C4-2B (cell line): ENCODE data around the gene GALR3.
A peak's percentile ranks its signal among the peaks of the same experiment; 100 is the strongest.

ENCODE experiments used
- H3K27ac ChIP-seq: fragments of 450-650 bp; 2 replicates; pipeline ENCODE4 v1.5.1; 2017
- ZFX ChIP-seq: fragments of 450-650 bp; IDR thresholded peaks from 2 replicates; pipeline ENCODE4 v1.6.1; 2017
- TF ChIP-seq, protein P1 (sequence below): fragments of 450-650 bp; conservative IDR thresholded peaks from 2 replicates; pipeline ENCODE4 v1.5.1; 2017; ENCODE audit warnings: mild to moderate bottlenecking

The GALR3 gene

DNA sequence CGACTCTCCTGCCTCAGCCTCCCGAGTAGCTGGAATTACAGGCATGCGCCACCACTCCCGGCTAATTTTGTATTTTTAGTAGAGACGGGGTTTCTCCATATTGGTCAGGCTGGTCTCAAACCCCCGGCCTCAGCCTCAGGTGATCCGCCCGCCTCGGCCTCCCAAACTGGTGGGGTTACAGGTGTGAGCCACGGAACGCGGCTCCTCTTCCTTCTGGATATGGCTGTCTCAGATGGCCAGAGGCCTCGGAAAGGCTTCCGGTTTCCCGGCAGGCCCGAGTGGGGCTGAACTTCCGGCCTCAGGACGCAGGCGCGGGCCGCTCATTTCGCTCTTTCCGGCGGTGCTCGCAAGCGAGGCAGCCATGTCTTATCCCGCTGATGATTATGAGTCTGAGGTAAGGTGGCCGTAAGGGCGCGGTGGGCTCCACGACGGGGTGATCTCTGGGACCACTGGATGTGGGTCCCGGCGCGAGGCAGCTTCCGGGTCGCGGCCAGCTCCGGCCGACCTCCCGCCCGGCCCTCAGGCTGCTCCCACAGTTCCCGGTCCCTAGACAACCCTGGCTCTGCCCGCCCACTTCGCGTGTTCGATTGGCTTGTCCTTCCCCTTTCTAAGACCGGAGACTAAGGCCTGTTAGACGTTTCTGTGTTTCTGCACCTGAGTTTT, 26.0 kb downstream of the GALR3 start, which contains the start of gene EIF3L:
EIF3L (plus strand) TSS at position 331 of the 663 bp plus-strand sequence; CDS start at position 362, 31 bp downstream.
- peak within 1 kb of the TSS; percentile 97 for H3K27ac ChIP-seq
- TF ChIP-seq ZFX, result peak; percentile 40; the same call in 1 of the 2 replicates
- TF ChIP-seq, protein P1, sequence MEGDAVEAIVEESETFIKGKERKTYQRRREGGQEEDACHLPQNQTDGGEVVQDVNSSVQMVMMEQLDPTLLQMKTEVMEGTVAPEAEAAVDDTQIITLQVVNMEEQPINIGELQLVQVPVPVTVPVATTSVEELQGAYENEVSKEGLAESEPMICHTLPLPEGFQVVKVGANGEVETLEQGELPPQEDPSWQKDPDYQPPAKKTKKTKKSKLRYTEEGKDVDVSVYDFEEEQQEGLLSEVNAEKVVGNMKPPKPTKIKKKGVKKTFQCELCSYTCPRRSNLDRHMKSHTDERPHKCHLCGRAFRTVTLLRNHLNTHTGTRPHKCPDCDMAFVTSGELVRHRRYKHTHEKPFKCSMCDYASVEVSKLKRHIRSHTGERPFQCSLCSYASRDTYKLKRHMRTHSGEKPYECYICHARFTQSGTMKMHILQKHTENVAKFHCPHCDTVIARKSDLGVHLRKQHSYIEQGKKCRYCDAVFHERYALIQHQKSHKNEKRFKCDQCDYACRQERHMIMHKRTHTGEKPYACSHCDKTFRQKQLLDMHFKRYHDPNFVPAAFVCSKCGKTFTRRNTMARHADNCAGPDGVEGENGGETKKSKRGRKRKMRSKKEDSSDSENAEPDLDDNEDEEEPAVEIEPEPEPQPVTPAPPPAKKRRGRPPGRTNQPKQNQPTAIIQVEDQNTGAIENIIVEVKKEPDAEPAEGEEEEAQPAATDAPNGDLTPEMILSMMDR, result no peak

DNA sequence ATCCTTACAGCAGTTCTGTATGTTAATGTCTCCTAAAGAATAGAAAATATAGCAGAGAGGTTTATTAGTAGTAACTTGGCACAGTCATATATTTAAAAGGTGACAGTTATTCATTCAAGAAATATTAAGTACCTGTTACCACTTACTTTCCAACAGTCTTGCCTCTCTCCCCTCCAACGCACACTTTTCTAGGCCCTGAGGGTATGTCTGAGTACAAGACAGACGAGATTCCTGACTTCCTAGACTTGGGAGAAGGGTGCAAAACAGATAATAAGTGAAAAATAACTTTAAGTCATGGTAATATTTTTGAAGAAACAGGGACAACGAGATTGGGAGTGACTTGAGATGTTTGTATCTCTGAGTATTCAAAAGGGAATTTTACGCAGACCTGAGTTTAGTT, 27.6 kb downstream of the GALR3 start:
- no peak for TF ChIP-seq ZFX
- TF ChIP-seq, protein P1, result no peak
- no peak overlapping the region for H3K27ac ChIP-seq

DNA sequence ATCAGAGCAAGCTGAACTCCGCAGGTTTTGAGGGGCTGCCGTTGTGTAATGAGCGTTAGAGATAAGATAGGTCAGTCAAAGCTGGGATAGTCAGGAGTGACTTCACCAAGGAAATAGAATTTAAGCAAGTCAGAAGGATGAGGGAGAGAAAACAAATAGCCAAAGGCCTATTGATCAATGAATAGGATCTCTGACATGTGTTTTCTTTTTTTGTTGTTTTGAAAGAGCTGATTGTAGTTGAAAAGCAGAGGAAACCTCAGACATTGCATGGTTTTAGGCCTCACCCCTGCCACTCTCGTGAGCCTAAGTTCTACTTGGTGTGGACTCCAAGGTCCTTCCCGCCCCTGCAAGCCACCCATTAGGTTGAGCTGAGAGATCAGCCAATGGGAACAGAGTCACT, 29.2 kb downstream of the GALR3 start:
- TF ChIP-seq, protein P1, result no peak
- TF ChIP-seq ZFX, result no peak

DNA sequence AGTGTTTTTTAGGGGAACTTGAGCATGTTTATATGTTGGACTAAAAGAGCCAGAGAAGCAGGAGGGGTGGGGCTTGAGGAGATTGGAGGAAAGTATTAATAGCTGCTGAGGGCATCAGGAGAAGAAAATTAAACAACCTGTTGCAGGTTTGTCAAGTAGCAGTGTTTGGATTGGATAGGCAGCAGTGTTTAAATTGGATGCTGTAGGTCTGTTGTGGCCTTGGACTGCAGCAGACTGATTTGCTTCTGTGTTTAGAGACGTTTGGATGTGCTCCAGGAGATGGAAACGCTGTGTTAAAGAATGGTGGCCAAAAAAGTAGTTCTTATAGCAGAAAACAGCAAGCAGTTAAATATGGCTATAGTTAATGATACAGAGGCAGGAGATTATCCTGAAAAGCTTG, 31.8 kb downstream of the GALR3 start:
- peak overlapping the region; percentile 22; the same call in 1 of the 2 replicates for H3K27ac ChIP-seq
- TF ChIP-seq ZFX, result no peak
- TF ChIP-seq, protein P1, result no peak

More for the DNA sequence above, 29.2 kb downstream of the GALR3 start:
- H3K27ac ChIP-seq, result no peak overlapping the region

DNA sequence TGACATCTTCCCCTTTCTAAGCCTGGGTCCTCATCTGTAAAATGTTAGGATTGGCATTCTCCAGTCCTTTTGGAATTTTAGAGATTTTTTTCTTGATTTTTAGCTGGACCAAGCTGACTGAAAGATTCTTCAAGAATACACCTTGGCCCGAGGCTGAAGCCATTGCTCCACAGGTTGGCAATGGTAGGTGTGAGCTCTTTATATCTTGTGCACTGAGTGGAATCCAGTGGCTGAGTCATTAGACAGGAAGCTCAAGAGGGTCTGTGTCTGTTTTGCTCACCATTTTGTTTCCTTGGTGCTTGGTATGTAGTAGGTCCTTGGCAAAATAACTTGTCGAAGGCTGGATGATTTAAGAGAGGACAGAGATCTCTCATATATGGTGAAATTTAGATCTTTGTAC, 32.3 kb downstream of the GALR3 start:
- no peak overlapping the region for H3K27ac ChIP-seq
- TF ChIP-seq ZFX, result no peak

DNA sequence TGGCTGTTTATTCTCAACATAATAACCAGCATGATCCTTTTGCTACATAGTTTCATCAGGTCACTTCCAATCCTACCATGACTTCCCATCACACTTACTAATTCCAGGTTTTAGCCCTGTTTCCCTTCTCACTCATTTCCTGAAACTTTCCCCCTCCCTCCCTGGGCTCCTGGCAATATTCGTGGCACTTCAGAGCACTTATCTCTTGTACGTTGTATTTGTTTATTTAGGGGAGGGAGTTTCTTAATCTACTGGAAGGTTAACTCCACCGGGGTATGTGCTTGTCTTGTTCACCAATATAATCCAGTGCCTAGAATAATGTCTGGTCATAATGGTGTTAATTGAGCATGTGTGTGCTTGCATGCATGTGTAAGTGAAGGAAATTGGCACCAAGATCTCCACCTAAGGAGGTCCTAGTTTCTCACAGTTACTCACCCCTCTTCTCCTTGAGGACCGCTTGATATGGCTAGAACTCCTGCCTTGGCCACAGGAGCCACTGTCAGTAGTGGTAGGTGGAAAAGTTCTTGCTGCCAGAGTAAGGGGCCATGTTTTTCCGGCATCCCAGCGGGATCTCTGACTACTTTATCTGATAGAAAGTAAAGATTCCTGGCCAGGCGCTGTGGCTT, 37.7 kb downstream of the GALR3 start:
- TF ChIP-seq, protein P1, result no peak
- TF ChIP-seq ZFX, result no peak
- no peak overlapping the region for H3K27ac ChIP-seq

DNA sequence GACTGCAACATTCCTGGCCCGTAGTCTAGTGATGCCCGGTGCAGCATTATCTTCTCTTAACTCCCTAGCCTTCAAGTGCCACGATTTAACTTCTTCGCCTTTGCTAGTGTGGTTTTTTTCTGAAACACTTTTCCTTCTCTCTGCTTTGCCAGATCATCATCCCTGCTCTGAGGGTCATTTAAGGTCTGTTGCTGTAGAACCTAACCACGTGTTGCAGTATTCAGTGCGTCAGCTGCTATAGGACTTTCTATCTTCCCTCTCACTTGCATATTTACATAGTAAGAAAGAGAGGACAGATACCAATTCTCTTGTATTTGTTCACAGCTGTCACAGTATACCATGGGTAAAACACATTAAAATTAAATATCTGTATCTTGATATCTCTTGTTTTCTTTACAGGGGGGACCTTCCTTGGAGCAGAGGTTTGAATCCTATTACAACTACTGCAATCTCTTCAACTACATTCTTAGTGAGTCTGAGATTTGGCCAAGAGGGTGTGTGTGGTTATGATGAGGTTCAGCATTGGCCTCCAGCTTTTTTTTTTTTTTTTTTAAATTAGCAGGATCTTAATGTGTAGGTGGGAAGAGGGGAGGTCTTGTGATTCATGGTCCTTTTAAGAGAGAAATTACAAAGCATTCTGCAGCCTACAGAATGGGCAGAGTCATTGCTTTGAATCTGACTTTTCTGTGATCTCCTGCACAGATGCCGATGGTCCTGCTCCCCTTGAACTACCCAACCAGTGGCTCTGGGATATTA, 39.6 kb downstream of the GALR3 start:
- H3K27ac ChIP-seq, result no peak overlapping the region
- TF ChIP-seq ZFX, result no peak
- TF ChIP-seq, protein P1, result no peak
